Large intestine (tissue), 3 donors: Measurements from ENCODE around the gene MORF4L2. TPM values are rescaled to one million over a fixed set of nuclear protein-coding genes. Genes with fewer than 3 reads are reported as not detected.
"Not testable (repeated sequence)": the region's sequence is repeated elsewhere in the genome, so short reads cannot be mapped to it uniquely, and the experiment has no call there.

Source experiments
- DNase-seq, 2 donors: peaks; one replicate each; pipeline versions ENCODE4 v3.0.0 to v3.0.0-alpha.2; 2013
- H3K27ac ChIP-seq: one replicate; pipeline ENCODE4 v1.5.1; 2013; ENCODE audit warnings: low read length
- H3K27me3 ChIP-seq: 2 replicates; pipeline ENCODE4 v1.6.1; 2013; ENCODE audit warnings: low read length; ENCODE audit not compliant: control insufficient read depth, insufficient read depth
- H3K36me3 ChIP-seq: 2 replicates; pipeline ENCODE4 v1.6.1; 2013; ENCODE audit warnings: low read length; ENCODE audit not compliant: control insufficient read depth, insufficient read depth
- H3K4me1 ChIP-seq: one replicate; pipeline ENCODE4 v1.6.1; 2013; ENCODE audit warnings: low read length; ENCODE audit not compliant: control insufficient read depth, insufficient read depth
- H3K4me3 ChIP-seq: one replicate; pipeline ENCODE4 v1.5.1; 2013; ENCODE audit warnings: low read length
- H3K9me3 ChIP-seq: one replicate; pipeline ENCODE4 v1.6.1; 2013; ENCODE audit warnings: mild to moderate bottlenecking, low read depth, low read length, moderate library complexity; ENCODE audit not compliant: control insufficient read depth
- WGBS: methylation state at CpG from one replicate; pipeline ENCODE4 v1.1.5; 2013; ENCODE audit warnings: low lambda C conversion rate; ENCODE audit not compliant: insufficient coverage; 5-methylcytosine and 5-hydroxymethylcytosine counted together
- polyA plus RNA-seq: library from polyadenylated mRNA; unstranded; fragments of 120-200 nt; gene quantifications from one replicate; pipeline ENCODE4 v1.2.1, GENCODE V29; 2013

The MORF4L2 gene
- polyA plus RNA-seq, 1 donor, result 357 TPM

DNA sequence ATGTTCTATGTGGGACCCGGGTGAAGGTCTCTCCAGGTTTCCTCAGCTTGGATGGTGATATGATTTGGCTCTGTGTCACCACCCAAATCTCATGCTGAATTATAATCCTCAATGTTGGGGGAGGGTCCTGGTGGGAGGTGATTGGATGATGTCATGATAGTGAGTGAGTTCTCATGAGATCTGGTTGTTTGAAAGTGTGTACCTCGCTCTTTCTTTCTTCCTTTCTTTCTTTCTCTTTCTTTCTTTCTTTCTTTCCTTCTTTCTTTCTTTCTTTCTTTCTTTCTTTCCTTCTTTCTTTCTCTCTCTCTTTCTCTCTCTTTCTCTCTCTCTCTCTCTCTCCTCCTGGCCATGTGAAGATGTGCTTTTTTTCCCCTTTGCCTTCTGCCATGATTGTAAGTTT is 27.0 kb downstream of the MORF4L2 start:
- not testable (repeated sequence) for H3K27me3 ChIP-seq, H3K36me3 ChIP-seq, H3K4me1 ChIP-seq, H3K9me3 ChIP-seq, H3K27ac ChIP-seq, H3K4me3 ChIP-seq, DNase-seq
- 80% methylated on average over 1 of the region's 2 CpGs for WGBS

GRCh38 chrX:103658681-103659433 is 27.6 kb downstream of the MORF4L2 start:
- H3K4me1 ChIP-seq, result no peaks in the 10 kb centered on the region
- H3K27ac ChIP-seq, result no peak overlapping the region
- no peak overlapping the region for H3K4me3 ChIP-seq
- no CpG with 5 or more reads among the region's 5 CpGs for WGBS
- H3K27me3 ChIP-seq, result peaks cover 3% of the 10 kb centered on the region
- H3K36me3 ChIP-seq, result no peaks in the 10 kb centered on the region
- H3K9me3 ChIP-seq, result no peaks in the 10 kb centered on the region
- DNase-seq, result no peak

- DNase-seq, H3K27me3 ChIP-seq, H3K27ac ChIP-seq, H3K9me3 ChIP-seq, H3K4me3 ChIP-seq, H3K36me3 ChIP-seq, H3K4me1 ChIP-seq: not testable (repeated sequence)
- WGBS, result no CpG with 5 or more reads among the region's 2 CpGs
Observed at GRCh38 chrX:103657066-103657465, 29.4 kb downstream of the MORF4L2 start.

- no peak overlapping the region for H3K4me3 ChIP-seq
- no peaks in the 10 kb centered on the region for H3K27me3 ChIP-seq
- H3K36me3 ChIP-seq, result no peaks in the 10 kb centered on the region
- H3K9me3 ChIP-seq, result no peaks in the 10 kb centered on the region
- no CpG with 5 or more reads among the region's 3 CpGs for WGBS
- DNase-seq, result no peak
- no peak overlapping the region for H3K27ac ChIP-seq
- H3K4me1 ChIP-seq, result no peaks in the 10 kb centered on the region
Observed at GRCh38 chrX:103656617-103657016, 29.9 kb downstream of the MORF4L2 start.

GRCh38 chrX:103655230-103656000 is 31.1 kb downstream of the MORF4L2 start:
- not testable (repeated sequence) for H3K4me3 ChIP-seq, DNase-seq, H3K9me3 ChIP-seq, H3K27me3 ChIP-seq, H3K27ac ChIP-seq, H3K4me1 ChIP-seq, H3K36me3 ChIP-seq
- WGBS, result no CpG with 5 or more reads among the region's 7 CpGs

- Histone ChIP-seq H3K27me3 (no peaks in the 10 kb centered on the region), H3K4me3 (no peak overlapping the region), H3K4me1 (no peaks in the 10 kb centered on the region), H3K27ac (no peak overlapping the region), H3K36me3 (no peaks in the 10 kb centered on the region), H3K9me3 (no peaks in the 10 kb centered on the region)
- 17% methylated on average over 2 of the region's 2 CpGs for WGBS
- DNase-seq, result no peak
Observed at GRCh38 chrX:103651151-103651773, 35.2 kb downstream of the MORF4L2 start.

GRCh38 chrX:103647630-103648029 is 38.9 kb downstream of the MORF4L2 start:
- Histone ChIP-seq H3K9me3 (no peaks in the 10 kb centered on the region), H3K36me3 (no peaks in the 10 kb centered on the region), H3K4me3 (no peak overlapping the region), H3K27me3 (no peaks in the 10 kb centered on the region), H3K4me1 (no peaks in the 10 kb centered on the region), H3K27ac (no peak overlapping the region)
- no peak for DNase-seq
- no CpG with 5 or more reads among the region's 1 CpG for WGBS

- Histone ChIP-seq H3K4me1 (no peaks in the 10 kb centered on the region), H3K27me3 (no peaks in the 10 kb centered on the region), H3K9me3 (no peaks in the 10 kb centered on the region), H3K36me3 (no peaks in the 10 kb centered on the region), H3K27ac (no peak overlapping the region), H3K4me3 (no peak overlapping the region)
- WGBS, result no CpG with 5 or more reads among the region's 1 CpG
- no peak for DNase-seq
Observed at GRCh38 chrX:103644125-103644524, 42.4 kb downstream of the MORF4L2 start.

GRCh38 chrX:103640401-103641155 is 45.9 kb downstream of the MORF4L2 start:
- Histone ChIP-seq H3K36me3 (no peaks in the 10 kb centered on the region), H3K4me3 (no peak overlapping the region), H3K4me1 (no peaks in the 10 kb centered on the region), H3K27ac (no peak overlapping the region), H3K27me3 (no peaks in the 10 kb centered on the region), H3K9me3 (no peaks in the 10 kb centered on the region)
- DNase-seq, result no peak
- no CpG with 5 or more reads among the region's 4 CpGs for WGBS
